B cell (primary cell): Measurements from ENCODE around the gene CFAP74. TPM values are rescaled to one million over a fixed set of nuclear protein-coding genes. Genes with fewer than 3 reads are reported as not detected.

Source experiments
- ATAC-seq: fragments of 200-7000 bp; cut with Tn5 transposase; one replicate; pipeline ENCODE4 v1.10.0; 2021; ENCODE audit warnings: low read depth, mild to moderate bottlenecking, moderate number of reproducible peaks, moderate library complexity
- CTCF ChIA-PET: fragments of 350-600 bp; sonication (Branson Sonifier 250); formaldehyde crosslinking; loops from one replicate; lab custom pipeline; 2021; ENCODE audit warnings: antibody characterized with exemption, inconsistent platforms; lab: Charles Lee
- POLR2A ChIA-PET: fragments of 350-600 bp; sonication (Branson Sonifier 250); formaldehyde crosslinking; loops from one replicate; lab custom pipeline; 2021; ENCODE audit warnings: antibody characterized with exemption; lab: Charles Lee
- DNase-seq: peaks from one replicate; pipeline ENCODE4 v3.0.0; 2013
- H2AFZ ChIP-seq: 2 replicates; pipeline ENCODE4 v1.6.1; 2012; ENCODE audit warnings: mild to moderate bottlenecking, low read depth, low read length; ENCODE audit not compliant: insufficient read depth, poor library complexity, severe bottlenecking
- H3K27ac ChIP-seq, 2 donors: 1 replicate in 1 of 2; 2 replicates in 1 of 2; pipeline ENCODE4 v1.5.1; 2012 to 2013; ENCODE audit warnings: low read length in 2 of 2, mild to moderate bottlenecking in 2 of 2, moderate library complexity in 1 of 2
- H3K27me3 ChIP-seq, 4 experiments: fragments of 200-600 bp in 1 of 4; sonication (generic) in 1 of 4; replicated peaks in 1 of 4; 1 replicate in 2 of 4; 2 replicates in 2 of 4; pipeline versions ENCODE4 v1.6.1 to v1.7.0; 2013 to 2016; ENCODE audit warnings: low read length in 3 of 4, mild to moderate bottlenecking in 2 of 4, mixed read lengths in 1 of 4, moderate library complexity in 1 of 4; ENCODE audit not compliant: insufficient read depth in 4 of 4, control insufficient read depth in 3 of 4; ENCODE audit errors: control extremely low read depth in 1 of 4
- H3K36me3 ChIP-seq, 2 experiments: replicated peaks in 1 of 2; 1 replicate in 1 of 2; 2 replicates in 1 of 2; pipeline versions ENCODE4 v1.6.1 to v1.7.1; 2013; ENCODE audit warnings: low read length in 1 of 2; ENCODE audit not compliant: insufficient read depth in 2 of 2, control insufficient read depth in 1 of 2; ENCODE audit errors: control extremely low read depth in 1 of 2, extremely low read depth in 1 of 2
- H3K4me1 ChIP-seq, 2 donors: fragments of 200-600 bp in 1 of 2; sonication (generic) in 1 of 2; 1 replicate in 1 of 2; 2 replicates in 1 of 2; pipeline versions ENCODE4 v1.5.1 to v1.6.1; 2013 to 2017; ENCODE audit warnings: low read length in 2 of 2; ENCODE audit not compliant: control insufficient read depth in 2 of 2, insufficient read depth in 2 of 2
- H3K4me2 ChIP-seq: replicated peaks from 2 replicates; pipeline ENCODE3; 2012; ENCODE audit warnings: mild to moderate bottlenecking, low read depth, low read length; ENCODE audit not compliant: poor library complexity, severe bottlenecking
- H3K4me3 ChIP-seq, 5 experiments: fragments of 200-600 bp in 1 of 5; sonication (generic) in 1 of 5; 1 replicate in 3 of 5; 2 replicates in 2 of 5; pipeline versions ENCODE4 v1.5.1 to v1.7.0; 2011 to 2016; ENCODE audit warnings: low read length in 4 of 5, mild to moderate bottlenecking in 4 of 5, low read depth in 2 of 5, control low read depth in 1 of 5, moderate library complexity in 1 of 5; ENCODE audit not compliant: insufficient read depth in 1 of 5; ENCODE audit errors: control extremely low read depth in 1 of 5, extremely low read depth in 1 of 5
- H3K79me2 ChIP-seq: fragments of 200-600 bp; sonication (generic); one replicate; pipeline ENCODE4 v1.6.0; 2016; ENCODE audit warnings: low read length; ENCODE audit not compliant: control insufficient read depth, insufficient read depth
- H3K9ac ChIP-seq: fragments of 200-600 bp; sonication (generic); 2 replicates; pipeline ENCODE4 v1.6.1; 2017; ENCODE audit warnings: mild to moderate bottlenecking, low read length, moderate library complexity
- H3K9me3 ChIP-seq, 3 donors: one replicate each; pipeline versions ENCODE4 v1.6.1 to v1.7.1; 2013; ENCODE audit warnings: low read length in 2 of 3; ENCODE audit not compliant: control insufficient read depth in 2 of 3, insufficient read depth in 1 of 3; ENCODE audit errors: control extremely low read depth in 1 of 3
- H4K20me1 ChIP-seq: 2 replicates; pipeline ENCODE4 v1.6.0; 2012; ENCODE audit warnings: mild to moderate bottlenecking, low read length; ENCODE audit not compliant: insufficient read depth, control insufficient read depth, poor library complexity, severe bottlenecking
- H3K27ac Mint-ChIP-seq: one replicate; pipeline ENCODE4 v1.8.0; 2021; ENCODE audit warnings: mixed read lengths
- H3K27me3 Mint-ChIP-seq: one replicate; pipeline ENCODE4 v1.8.0; 2021; ENCODE audit warnings: mixed read lengths
- H3K4me1 Mint-ChIP-seq: one replicate; pipeline ENCODE4 v1.8.0; 2021; ENCODE audit warnings: mixed read lengths
- H3K4me3 Mint-ChIP-seq: one replicate; pipeline ENCODE4 v1.8.0; 2021; ENCODE audit warnings: mixed read lengths
- H3K9me3 Mint-ChIP-seq: one replicate; pipeline ENCODE4 v1.8.0; 2022; ENCODE audit warnings: mixed read lengths; ENCODE audit not compliant: insufficient read depth
- EZH2 ChIP-seq: IDR thresholded peaks from 2 replicates; pipeline ENCODE4 v1.6.1; 2012; ENCODE audit warnings: borderline replicate concordance, low read depth, mild to moderate bottlenecking, moderate library complexity, low read length; ENCODE audit not compliant: insufficient read depth, poor library complexity, severe bottlenecking
- WGBS: methylation state at CpG from one replicate; pipeline ENCODE4 v1.1.5; 2013; ENCODE audit warnings: missing lambda C conversion rate; ENCODE audit not compliant: insufficient coverage; 5-methylcytosine and 5-hydroxymethylcytosine counted together
- intact Hi-C: fragments of 100-400 bp; cut with micrococcal nuclease; formaldehyde crosslinking; loops from one replicate; pipeline ENCODE4 v1.10.0; 2022
- polyA plus RNA-seq: library from polyadenylated mRNA; depleted of rRNA; stranded (reverse); fragments of >200 nt; gene quantifications from 2 replicates; pipeline ENCODE4 v1.2.3, GENCODE V29; 2012
- total RNA-seq, 2 donors: library from RNA; stranded (reverse); fragments of 120-200 nt in 1 of 2; gene quantifications; 1 replicate in 1 of 2; 2 replicates in 1 of 2; pipeline versions ENCODE4 v1.2.3 to v1.2.4, GENCODE V29; 2013 to 2022
- TF ChIP-seq, protein P1 (sequence below): fragments of 200-600 bp; IDR thresholded peaks from one replicate; pipeline ENCODE4 v1.8.0; 2022; ENCODE audit warnings: antibody characterized with exemption, mild to moderate bottlenecking

The CFAP74 gene
- total and polyA plus RNA-seq, 2 donors (not counting 1 experiment from before 2014, with no cell fraction given), result not detected

DNA sequence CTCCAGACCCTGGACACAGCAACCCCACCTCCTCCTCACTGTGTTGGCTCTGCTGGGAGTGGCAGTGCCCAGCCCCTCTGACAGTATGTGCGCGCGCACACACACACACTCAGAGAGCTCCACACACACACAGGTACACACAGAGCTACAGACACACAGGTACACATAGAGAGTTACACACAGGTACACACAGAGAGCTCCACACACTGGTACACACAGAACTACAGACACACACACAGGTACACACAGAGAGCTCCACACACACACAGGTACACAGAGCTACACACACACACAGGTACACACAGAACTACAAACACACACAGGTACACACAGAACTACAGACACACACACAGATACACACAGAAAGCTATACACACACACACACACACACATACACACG is 40.3 kb upstream of the CFAP74 start:
- H3K9me3 Mint-ChIP-seq, result no peaks in the 10 kb centered on the region
- Histone ChIP-seq H3K4me2 (no peak overlapping the region), H3K4me1 (peaks cover 11 to 18% of the 10 kb centered on the region in 2 donors), H4K20me1 (no peaks in the 10 kb centered on the region), H3K4me3 (no peak overlapping the region), H2AFZ (no peak overlapping the region), H3K36me3 (no peaks in the 10 kb centered on the region), H3K9me3 (peaks cover 0 to 3% (median 0%) of the 10 kb centered on the region in 3 donors), H3K27ac (no peak overlapping the region), H3K9ac (no peak overlapping the region), H3K27me3 (peaks cover 0 to 39% (median 15%) of the 10 kb centered on the region in 4 experiments), H3K79me2 (peaks cover 5% of the 10 kb centered on the region)
- H3K27me3 Mint-ChIP-seq, result peaks cover 14% of the 10 kb centered on the region
- intact Hi-C loops, result loop anchor here (2.0 kb wide), 1 partner anchor 135 kb away; no protein-coding TSS in a partner anchor
- CTCF ChIA-PET, result interaction anchor here (0.6 to 3.5 kb wide), 14 partner anchors 11 to 601 kb away, joined by 3 to 30 read pairs (median 5); no protein-coding TSS in a partner anchor
- peaks cover 21% of the 10 kb centered on the region for H3K4me1 Mint-ChIP-seq
- no peak overlapping the region for H3K27ac Mint-ChIP-seq
- TF ChIP-seq EZH2, result no peak
- TF ChIP-seq, protein P1, sequence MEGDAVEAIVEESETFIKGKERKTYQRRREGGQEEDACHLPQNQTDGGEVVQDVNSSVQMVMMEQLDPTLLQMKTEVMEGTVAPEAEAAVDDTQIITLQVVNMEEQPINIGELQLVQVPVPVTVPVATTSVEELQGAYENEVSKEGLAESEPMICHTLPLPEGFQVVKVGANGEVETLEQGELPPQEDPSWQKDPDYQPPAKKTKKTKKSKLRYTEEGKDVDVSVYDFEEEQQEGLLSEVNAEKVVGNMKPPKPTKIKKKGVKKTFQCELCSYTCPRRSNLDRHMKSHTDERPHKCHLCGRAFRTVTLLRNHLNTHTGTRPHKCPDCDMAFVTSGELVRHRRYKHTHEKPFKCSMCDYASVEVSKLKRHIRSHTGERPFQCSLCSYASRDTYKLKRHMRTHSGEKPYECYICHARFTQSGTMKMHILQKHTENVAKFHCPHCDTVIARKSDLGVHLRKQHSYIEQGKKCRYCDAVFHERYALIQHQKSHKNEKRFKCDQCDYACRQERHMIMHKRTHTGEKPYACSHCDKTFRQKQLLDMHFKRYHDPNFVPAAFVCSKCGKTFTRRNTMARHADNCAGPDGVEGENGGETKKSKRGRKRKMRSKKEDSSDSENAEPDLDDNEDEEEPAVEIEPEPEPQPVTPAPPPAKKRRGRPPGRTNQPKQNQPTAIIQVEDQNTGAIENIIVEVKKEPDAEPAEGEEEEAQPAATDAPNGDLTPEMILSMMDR, result no peak
- POLR2A ChIA-PET, result no interaction called here
- peak overlapping the region; percentile 79 for H3K4me3 Mint-ChIP-seq
- no peak for ATAC-seq
- WGBS, result 100% methylated on average over 3 of the region's 4 CpGs
- DNase-seq, result no peak
